ENCODE measurements around the gene IDH1. TPM values are rescaled to one million over a fixed set of nuclear protein-coding genes. Genes with fewer than 3 reads are reported as not detected.

The IDH1 gene
- polyA plus RNA-seq: 100 to 1,000 TPM; 115 to 297 (median 243) TPM
- long read RNA-seq, donor 1: 0 reads
- long read RNA-seq, donor 2, transcript IDH1-201 (10 exons, 2,382 nt): major isoform, 11 of 15 reads
- long read RNA-seq, donor 2, partial matches to known transcripts: 0 of 15 reads
- long read RNA-seq, donor 2, other reads (novel, unspliced or antisense): 0 of 15 reads
- long read RNA-seq, donor 3, transcript IDH1-201 (10 exons, 2,382 nt): major isoform, 7 of 13 reads
- long read RNA-seq, donor 3, partial matches to known transcripts: 0 of 13 reads
- long read RNA-seq, donor 3, other reads (novel, unspliced or antisense): 0 of 13 reads
- long read RNA-seq, donor 4, partial matches to known transcripts: 0 of 4 reads
- long read RNA-seq, donor 4, other reads (novel, unspliced or antisense): 0 of 4 reads
- long read RNA-seq, donor 5, transcript IDH1-201 (10 exons, 2,382 nt): major isoform, 7 of 16 reads
- long read RNA-seq, donor 5, partial matches to known transcripts: 5 of 16 reads
- long read RNA-seq, donor 5, other reads (novel, unspliced or antisense): 0 of 16 reads
- long read RNA-seq, donor 6, transcript IDH1-201 (10 exons, 2,382 nt): major isoform, 20 of 20 reads
- long read RNA-seq, donor 6, partial matches to known transcripts: 0 of 20 reads
- long read RNA-seq, donor 6, other reads (novel, unspliced or antisense): 0 of 20 reads
- long read RNA-seq, donor 7: 0 reads
- long read RNA-seq, donor 8: 0 reads
- long read RNA-seq, donor 9, transcript IDH1-201 (10 exons, 2,382 nt): major isoform, 5 of 5 reads
- long read RNA-seq, donor 9, partial matches to known transcripts: 0 of 5 reads
- long read RNA-seq, donor 9, other reads (novel, unspliced or antisense): 0 of 5 reads
- long read RNA-seq, donor 10, transcript IDH1-201 (10 exons, 2,382 nt): major isoform, 60 of 74 reads
- long read RNA-seq, donor 10, partial matches to known transcripts: 6 of 74 reads
- long read RNA-seq, donor 10, other reads (novel, unspliced or antisense): 0 of 74 reads

DNA sequence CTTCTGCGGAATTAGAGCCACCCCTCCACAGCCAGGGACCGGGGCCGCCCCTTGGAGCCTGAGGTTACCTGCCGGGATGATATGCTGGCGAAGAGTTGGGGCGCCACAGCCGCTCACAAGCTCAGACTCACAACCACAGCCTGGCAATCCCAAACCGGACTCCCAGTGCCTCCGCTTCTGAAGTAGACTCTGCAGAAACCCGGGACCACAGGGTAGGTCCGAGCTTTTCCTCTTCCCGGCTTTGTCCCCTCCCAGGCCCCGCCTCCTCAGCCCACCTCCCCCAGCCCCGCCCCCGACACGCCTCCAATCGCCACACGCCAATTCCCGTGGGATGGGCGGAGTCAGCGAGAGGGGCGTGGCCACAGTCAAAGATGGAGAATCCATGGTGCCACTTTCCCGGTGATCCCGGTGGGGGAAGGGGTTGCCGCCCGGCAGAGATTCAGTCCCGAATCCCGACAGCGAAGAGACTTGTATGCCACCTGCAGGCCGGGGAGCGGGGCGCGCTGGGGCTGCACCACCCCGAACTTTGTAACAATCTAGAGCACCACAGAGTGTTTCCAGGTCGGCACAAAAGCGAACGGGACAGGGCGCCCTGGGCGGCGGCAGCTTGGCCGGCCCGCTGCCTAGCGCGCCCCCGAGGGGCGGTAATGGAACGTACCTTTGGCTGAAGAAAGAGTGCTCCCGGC is at the start of gene IDH1:
Gene IDH1 (minus strand): TSS at position 201 of the 686 bp plus-strand sequence. CDS start 3,520 bp downstream, outside the sequence.
- Histone ChIP-seq H3K27ac (ENCODE audit: low read depth in 1 of 3, low read length in 2 of 3) (peak within 1 kb of the TSS; percentile 53 to 83 (median 78)), H3K36me3 (ENCODE audit: control insufficient read depth in 3 of 3, insufficient read depth in 2 of 3, low read depth in 1 of 3, low read length in 3 of 3) (peaks cover 3 to 8% (median 5%) of the 10 kb centered on the region in 3 donors), H3K27me3 (ENCODE audit: control insufficient read depth in 3 of 3, insufficient read depth in 3 of 3, low read length in 3 of 3) (no peaks in the 10 kb centered on the region), H3K9me3 (ENCODE audit: control insufficient read depth in 2 of 2, insufficient read depth in 1 of 2, low read depth in 1 of 2, low read length in 1 of 2) (no peaks in the 10 kb centered on the region), H3K4me3 (ENCODE audit: low read depth in 1 of 3, low read length in 3 of 3) (peak within 1 kb of the TSS; percentile 67 to 82 (median 75)), H3K4me1 (ENCODE audit: control insufficient read depth in 3 of 3, insufficient read depth in 2 of 3, low read depth in 1 of 3, low read length in 2 of 3) (peaks cover 0 to 34% (median 6%) of the 10 kb centered on the region in 3 donors)
- 0 to 1% (median 0%) methylated on average over 42 to 48 of the region's 48 CpGs for WGBS, 3 donors
- DNase-seq (peak; percentile 98), FAIRE-seq (no peak)

DNA sequence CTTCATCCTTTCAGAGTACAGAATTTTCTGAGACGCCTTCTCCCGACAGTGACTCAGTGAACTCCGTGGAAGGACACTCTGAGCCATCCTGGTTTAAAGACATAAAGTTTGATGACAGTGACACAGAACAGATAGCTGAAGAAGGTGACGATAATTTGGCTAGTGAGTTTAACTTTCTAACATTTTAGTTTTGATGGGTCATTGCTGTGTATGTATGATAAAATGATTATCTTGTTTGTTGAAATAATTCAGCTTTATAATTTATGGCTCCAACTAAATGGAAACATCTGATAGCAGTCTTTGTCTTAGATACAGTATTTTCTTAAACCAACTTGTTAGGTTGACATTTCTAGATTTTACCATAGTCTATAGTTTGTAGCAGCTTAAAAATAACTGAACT is 49.3 kb upstream of the IDH1 start:
- 94 to 95% (median 94%) methylated on average over 4 of the region's 4 CpGs for WGBS, 3 donors
- H3K4me1 ChIP-seq (ENCODE audit: control insufficient read depth in 3 of 3, insufficient read depth in 2 of 3, low read depth in 1 of 3, low read length in 2 of 3): no peaks in the 10 kb centered on the region
- H3K27me3 ChIP-seq (ENCODE audit: control insufficient read depth in 3 of 3, insufficient read depth in 3 of 3, low read length in 3 of 3): no peaks in the 10 kb centered on the region
- H3K36me3 ChIP-seq (ENCODE audit: control insufficient read depth in 3 of 3, insufficient read depth in 2 of 3, low read depth in 1 of 3, low read length in 3 of 3): peaks cover 2 to 18% (median 14%) of the 10 kb centered on the region in 3 donors
- no peak overlapping the region for H3K4me3 ChIP-seq (ENCODE audit: low read depth in 1 of 3, low read length in 3 of 3)
- H3K27ac ChIP-seq (ENCODE audit: low read depth in 1 of 3, low read length in 2 of 3): no peak overlapping the region
- no peaks in the 10 kb centered on the region for H3K9me3 ChIP-seq (ENCODE audit: control insufficient read depth in 2 of 2, insufficient read depth in 1 of 2, low read depth in 1 of 2, low read length in 1 of 2)
- FAIRE-seq: no peak
- DNase-seq: no peak

DNA sequence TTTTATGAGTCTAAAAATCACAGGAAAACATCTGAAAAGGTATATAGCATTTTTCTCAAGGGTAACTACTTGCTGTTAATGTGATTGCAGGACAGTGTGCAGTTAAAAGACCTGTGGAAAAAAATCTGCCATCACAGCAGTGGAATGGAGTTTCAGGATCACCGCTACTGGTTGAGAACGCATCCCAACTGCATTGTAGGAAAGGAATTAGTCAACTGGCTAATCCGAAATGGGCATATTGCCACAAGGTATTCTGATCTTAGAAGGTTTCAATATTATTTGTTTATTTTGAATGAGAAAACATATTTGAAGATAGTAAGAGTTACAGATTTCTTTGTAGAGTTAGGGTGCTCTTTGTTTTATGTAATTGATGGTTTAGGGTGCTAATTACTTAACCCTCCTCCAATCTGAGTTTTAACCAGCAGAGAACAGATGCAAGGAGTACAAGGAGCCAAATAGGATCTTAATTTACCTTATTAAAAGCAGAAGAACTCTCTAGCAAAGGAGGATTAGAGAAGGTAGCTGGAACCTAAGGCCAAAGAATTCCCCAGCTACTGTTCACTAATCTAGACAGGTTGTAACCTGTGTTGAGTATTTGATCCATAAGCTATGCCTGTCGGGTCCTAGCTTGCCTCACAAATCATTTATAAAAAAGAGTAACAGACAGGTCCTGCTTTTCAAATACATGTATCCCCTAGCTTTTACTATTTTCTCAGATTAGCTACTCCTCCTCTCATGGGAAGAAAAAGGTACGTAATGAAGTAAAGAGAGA is 46.2 kb upstream of the IDH1 start:
- FAIRE-seq (no peak), DNase-seq (no peak)
- Histone ChIP-seq H3K27me3 (ENCODE audit: control insufficient read depth in 3 of 3, insufficient read depth in 3 of 3, low read length in 3 of 3) (no peaks in the 10 kb centered on the region), H3K4me1 (ENCODE audit: control insufficient read depth in 3 of 3, insufficient read depth in 2 of 3, low read depth in 1 of 3, low read length in 2 of 3) (no peaks in the 10 kb centered on the region), H3K9me3 (ENCODE audit: control insufficient read depth in 2 of 2, insufficient read depth in 1 of 2, low read depth in 1 of 2, low read length in 1 of 2) (no peaks in the 10 kb centered on the region), H3K36me3 (ENCODE audit: control insufficient read depth in 3 of 3, insufficient read depth in 2 of 3, low read depth in 1 of 3, low read length in 3 of 3) (peaks cover 6 to 22% (median 14%) of the 10 kb centered on the region in 3 donors), H3K4me3 (ENCODE audit: low read depth in 1 of 3, low read length in 3 of 3) (no peak overlapping the region), H3K27ac (ENCODE audit: low read depth in 1 of 3, low read length in 2 of 3) (no peak overlapping the region)
- 94 to 95% (median 95%) methylated on average over 5 of the region's 5 CpGs for WGBS, 3 donors

DNA sequence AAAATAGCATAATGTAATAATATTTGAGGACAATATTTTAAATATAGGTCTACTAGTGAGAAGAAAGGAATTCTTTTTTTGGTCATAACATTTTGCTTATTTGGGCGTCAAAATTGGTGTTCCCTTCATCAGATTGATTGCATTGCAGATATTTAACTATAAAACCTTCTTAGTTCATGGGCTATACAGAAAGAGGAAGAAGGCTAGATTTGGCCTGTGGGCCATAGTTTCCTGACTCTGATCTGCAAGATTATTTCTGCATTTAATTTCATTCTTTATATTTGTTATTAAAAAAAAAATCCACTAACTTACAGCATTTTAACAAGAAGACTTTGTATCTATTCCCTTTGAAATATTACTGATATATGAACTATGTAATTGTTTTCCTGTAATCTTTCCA is 43.1 kb upstream of the IDH1 start:
- H3K9me3 ChIP-seq (ENCODE audit: control insufficient read depth in 2 of 2, insufficient read depth in 1 of 2, low read depth in 1 of 2, low read length in 1 of 2): no peaks in the 10 kb centered on the region
- no peak overlapping the region for H3K4me3 ChIP-seq (ENCODE audit: low read depth in 1 of 3, low read length in 3 of 3)
- no peak overlapping the region for H3K27ac ChIP-seq (ENCODE audit: low read depth in 1 of 3, low read length in 2 of 3)
- DNase-seq (no peak), FAIRE-seq (no peak)
- H3K36me3 ChIP-seq (ENCODE audit: control insufficient read depth in 3 of 3, insufficient read depth in 2 of 3, low read depth in 1 of 3, low read length in 3 of 3): peaks cover 7 to 23% (median 13%) of the 10 kb centered on the region in 3 donors
- 91 to 97% (median 92%) methylated on average over 1 of the region's 1 CpG for WGBS, 3 donors
- H3K27me3 ChIP-seq (ENCODE audit: control insufficient read depth in 3 of 3, insufficient read depth in 3 of 3, low read length in 3 of 3): no peaks in the 10 kb centered on the region
- H3K4me1 ChIP-seq (ENCODE audit: control insufficient read depth in 3 of 3, insufficient read depth in 2 of 3, low read depth in 1 of 3, low read length in 2 of 3): peaks cover 0 to 3% (median 0%) of the 10 kb centered on the region in 3 donors

DNA sequence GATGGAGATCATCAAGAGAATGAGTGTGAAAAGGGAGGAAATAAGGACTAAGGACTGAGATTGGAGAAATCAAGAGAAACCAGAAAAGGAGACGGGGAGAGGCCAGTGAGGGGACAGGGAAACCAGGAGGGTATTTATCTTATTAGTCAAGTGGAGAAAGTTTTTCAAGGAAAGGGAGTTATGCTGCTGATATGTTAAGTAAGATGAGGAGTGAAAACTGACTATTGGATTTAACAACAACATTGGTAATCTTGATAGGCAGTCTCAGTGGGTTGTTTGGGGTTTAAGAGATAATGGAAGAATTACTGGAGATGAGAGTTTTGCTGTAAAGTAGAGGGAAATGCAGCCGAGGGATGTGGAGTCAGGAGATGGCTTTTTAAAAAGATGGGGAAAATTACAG is 41.7 kb upstream of the IDH1 start:
- Histone ChIP-seq H3K36me3 (ENCODE audit: control insufficient read depth in 3 of 3, insufficient read depth in 2 of 3, low read depth in 1 of 3, low read length in 3 of 3) (peaks cover 7 to 19% (median 13%) of the 10 kb centered on the region in 3 donors), H3K9me3 (ENCODE audit: control insufficient read depth in 2 of 2, insufficient read depth in 1 of 2, low read depth in 1 of 2, low read length in 1 of 2) (no peaks in the 10 kb centered on the region), H3K27me3 (ENCODE audit: control insufficient read depth in 3 of 3, insufficient read depth in 3 of 3, low read length in 3 of 3) (no peaks in the 10 kb centered on the region), H3K4me3 (ENCODE audit: low read depth in 1 of 3, low read length in 3 of 3) (no peak overlapping the region), H3K4me1 (ENCODE audit: control insufficient read depth in 3 of 3, insufficient read depth in 2 of 3, low read depth in 1 of 3, low read length in 2 of 3) (peaks cover 0 to 3% (median 0%) of the 10 kb centered on the region in 3 donors), H3K27ac (ENCODE audit: low read depth in 1 of 3, low read length in 2 of 3) (no peak overlapping the region)
- 92 to 96% (median 95%) methylated on average over 2 of the region's 2 CpGs for WGBS, 3 donors
- FAIRE-seq (no peak), DNase-seq (no peak)

DNA sequence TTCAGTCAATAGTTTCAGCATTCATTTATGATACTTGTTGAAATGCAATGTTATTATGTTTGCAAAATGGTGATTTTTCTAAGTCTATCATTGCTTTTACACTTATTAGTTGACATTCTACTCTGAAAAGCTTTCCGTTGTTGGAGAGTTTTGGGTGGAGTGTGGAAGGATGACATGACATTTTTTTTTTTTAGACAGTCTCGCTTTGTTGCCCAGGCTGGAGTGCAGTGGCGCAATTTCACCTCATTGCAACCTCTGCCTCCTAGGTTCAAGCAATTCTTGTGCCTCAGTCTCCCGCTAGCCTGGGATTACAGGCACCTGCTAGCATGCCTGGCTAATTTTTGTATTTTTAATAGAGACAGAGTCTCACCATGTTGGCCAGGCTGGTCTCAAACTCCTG is 41.0 kb upstream of the IDH1 start:
- DNase-seq: no peak
- Histone ChIP-seq H3K4me1 (ENCODE audit: control insufficient read depth in 3 of 3, insufficient read depth in 2 of 3, low read depth in 1 of 3, low read length in 2 of 3) (peaks cover 0 to 3% (median 0%) of the 10 kb centered on the region in 3 donors), H3K4me3 (ENCODE audit: low read depth in 1 of 3, low read length in 3 of 3) (no peak overlapping the region), H3K36me3 (ENCODE audit: control insufficient read depth in 3 of 3, insufficient read depth in 2 of 3, low read depth in 1 of 3, low read length in 3 of 3) (peaks cover 7 to 19% (median 10%) of the 10 kb centered on the region in 3 donors), H3K27me3 (ENCODE audit: control insufficient read depth in 3 of 3, insufficient read depth in 3 of 3, low read length in 3 of 3) (no peaks in the 10 kb centered on the region), H3K9me3 (ENCODE audit: control insufficient read depth in 2 of 2, insufficient read depth in 1 of 2, low read depth in 1 of 2, low read length in 1 of 2) (no peaks in the 10 kb centered on the region), H3K27ac (ENCODE audit: low read depth in 1 of 3, low read length in 2 of 3) (no peak overlapping the region)
- FAIRE-seq: no peak
- WGBS, 3 donors: 96 to 97% (median 97%) methylated on average over 4 of the region's 4 CpGs

DNA sequence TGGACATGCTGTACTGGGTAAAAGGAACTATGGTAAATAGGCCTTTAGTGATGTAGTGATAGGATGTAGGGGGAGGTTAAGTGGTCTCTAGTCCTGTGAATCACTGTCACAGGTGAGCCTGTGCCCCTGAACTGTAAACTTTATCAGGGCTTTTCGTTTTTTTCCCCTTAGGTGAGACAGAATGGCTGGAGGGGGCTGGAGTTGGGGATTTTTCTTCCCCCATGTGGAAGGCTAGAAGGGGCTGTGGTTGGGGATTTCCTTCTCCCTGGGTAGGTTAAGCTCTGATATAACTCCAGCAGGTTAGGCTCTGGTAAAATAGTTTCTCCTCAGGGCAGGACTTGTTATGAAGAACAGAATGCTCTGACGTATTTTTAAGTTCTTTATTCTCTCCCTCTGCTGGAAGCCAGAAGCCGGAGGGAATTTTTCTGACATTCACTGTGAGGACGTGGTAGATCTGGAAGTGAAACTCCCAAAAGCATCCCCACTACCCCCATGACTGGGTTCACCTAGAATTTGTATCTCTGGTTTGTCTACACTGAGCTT is 39.7 kb upstream of the IDH1 start:
- DNase-seq (no peak), FAIRE-seq (no peak)
- Histone ChIP-seq H3K4me3 (ENCODE audit: low read depth in 1 of 3, low read length in 3 of 3) (no peak overlapping the region), H3K4me1 (ENCODE audit: control insufficient read depth in 3 of 3, insufficient read depth in 2 of 3, low read depth in 1 of 3, low read length in 2 of 3) (peaks cover 0 to 3% (median 0%) of the 10 kb centered on the region in 3 donors), H3K27ac (ENCODE audit: low read depth in 1 of 3, low read length in 2 of 3) (no peak overlapping the region), H3K27me3 (ENCODE audit: control insufficient read depth in 3 of 3, insufficient read depth in 3 of 3, low read length in 3 of 3) (no peaks in the 10 kb centered on the region), H3K36me3 (ENCODE audit: control insufficient read depth in 3 of 3, insufficient read depth in 2 of 3, low read depth in 1 of 3, low read length in 3 of 3) (peaks cover 6 to 17% (median 10%) of the 10 kb centered on the region in 3 donors), H3K9me3 (ENCODE audit: control insufficient read depth in 2 of 2, insufficient read depth in 1 of 2, low read depth in 1 of 2, low read length in 1 of 2) (no peaks in the 10 kb centered on the region)
- 75 to 84% (median 78%) methylated on average over 4 of the region's 4 CpGs for WGBS, 3 donors
